NK-92 (cell line): ENCODE measurements around the gene VAT1.

ENCODE experiments used
- DNase-seq: peaks from one replicate; lab custom pipeline; 2025; ENCODE audit not compliant: unreplicated experiment; lab: John Stamatoyannopoulos, UW

VAT1 gene

DNA sequence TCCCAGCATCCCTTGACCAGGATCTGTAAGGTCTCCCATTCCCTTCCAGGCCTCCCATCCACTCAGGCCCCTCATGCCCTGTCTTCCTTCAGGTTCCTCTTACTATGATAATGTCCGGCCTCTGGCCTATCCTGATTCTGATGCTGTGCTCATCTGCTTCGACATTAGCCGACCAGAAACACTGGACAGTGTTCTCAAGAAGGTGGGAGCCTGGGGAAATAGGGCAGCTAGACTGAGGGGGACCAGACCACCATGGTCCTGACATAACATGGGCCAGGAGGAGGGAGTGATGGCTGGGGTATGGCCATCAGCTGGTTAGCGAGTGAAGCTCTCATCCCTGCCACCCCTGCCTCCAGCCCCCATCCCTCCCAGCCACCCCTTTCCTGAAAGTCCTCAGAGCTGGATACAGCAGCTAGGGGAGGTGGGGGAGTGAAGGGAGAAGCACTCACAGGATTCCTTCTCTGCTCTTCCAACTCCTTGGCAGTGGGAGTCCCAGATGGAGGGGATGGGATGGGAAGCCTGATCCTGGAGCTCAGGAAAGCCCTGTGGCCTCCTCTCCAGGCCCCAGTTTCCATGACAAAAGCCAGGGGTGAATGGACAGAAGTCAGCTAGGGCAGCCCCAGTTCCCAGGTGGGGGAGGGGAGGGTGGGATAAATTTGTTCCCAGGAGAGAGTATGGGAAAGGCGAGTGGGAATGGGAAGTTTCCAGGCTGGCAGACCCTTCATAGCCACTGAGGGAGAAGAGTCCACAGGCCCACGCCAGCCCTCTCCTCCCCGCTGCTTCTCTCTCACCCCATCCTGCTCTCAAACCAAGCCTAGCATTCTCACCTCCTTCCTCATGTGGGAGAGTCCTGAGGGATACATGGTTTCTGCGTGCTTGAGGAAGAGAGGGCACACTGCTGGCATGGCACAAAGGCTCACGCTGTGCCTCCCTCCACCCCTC lies 5.2 kb upstream of the VAT1 start:
- DNase-seq, result no peak

DNA sequence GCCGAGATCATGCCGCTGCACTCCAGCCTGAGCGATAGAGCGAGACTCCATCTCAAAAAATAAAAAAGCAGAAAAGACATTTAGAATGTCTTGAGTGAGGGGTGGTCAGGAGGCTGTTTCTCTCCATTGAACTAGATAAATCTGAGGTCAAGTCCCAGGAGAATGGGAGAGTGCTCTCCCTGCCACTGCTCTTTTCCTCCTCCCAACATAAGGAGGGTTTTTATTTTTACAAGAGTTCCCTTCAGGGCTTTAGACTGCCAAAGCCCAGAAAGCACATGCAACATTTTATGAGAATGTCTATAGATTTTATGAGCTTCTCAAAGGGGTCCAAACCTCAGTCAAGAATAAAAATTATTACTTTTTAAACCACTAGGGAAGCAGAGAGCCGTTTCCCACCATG lies 4.4 kb upstream of the VAT1 start:
- no peak for DNase-seq

DNA sequence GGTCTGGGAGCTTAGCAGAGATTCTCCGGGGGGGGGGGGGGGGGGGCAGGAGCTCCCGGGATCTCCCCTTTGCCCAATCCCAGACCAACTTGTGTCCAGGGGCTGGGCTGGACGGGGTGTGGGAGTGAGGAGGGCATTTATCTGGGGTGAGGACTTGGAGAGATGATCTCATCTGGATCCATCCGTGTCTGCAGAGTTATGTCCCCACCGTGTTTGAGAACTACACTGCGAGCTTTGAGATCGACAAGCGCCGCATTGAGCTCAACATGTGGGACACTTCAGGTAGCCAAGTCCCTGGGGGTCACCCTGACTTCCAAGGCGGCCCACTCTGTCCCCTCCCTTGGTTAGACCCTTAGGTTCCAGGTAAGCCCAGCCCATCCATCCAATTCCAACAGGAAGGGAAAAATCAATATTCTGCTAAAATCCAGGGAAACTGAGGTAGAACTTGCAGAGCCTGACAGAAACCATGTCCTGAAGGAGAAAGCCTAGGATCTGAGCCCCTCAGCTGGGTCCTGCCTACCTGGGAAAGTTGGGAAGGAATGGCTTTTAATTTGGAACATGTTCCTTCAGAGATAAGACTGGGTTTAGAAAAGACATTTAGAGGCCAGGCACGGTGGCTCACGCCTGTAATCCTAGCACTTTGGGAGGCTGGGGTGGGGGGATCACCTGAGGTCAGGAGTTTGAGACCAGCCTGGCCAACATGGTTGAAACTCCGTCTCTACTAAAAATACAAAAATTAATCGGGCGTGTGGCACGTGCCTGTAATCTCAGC lies 3.8 kb upstream of the VAT1 start:
- DNase-seq, result no peak

DNA sequence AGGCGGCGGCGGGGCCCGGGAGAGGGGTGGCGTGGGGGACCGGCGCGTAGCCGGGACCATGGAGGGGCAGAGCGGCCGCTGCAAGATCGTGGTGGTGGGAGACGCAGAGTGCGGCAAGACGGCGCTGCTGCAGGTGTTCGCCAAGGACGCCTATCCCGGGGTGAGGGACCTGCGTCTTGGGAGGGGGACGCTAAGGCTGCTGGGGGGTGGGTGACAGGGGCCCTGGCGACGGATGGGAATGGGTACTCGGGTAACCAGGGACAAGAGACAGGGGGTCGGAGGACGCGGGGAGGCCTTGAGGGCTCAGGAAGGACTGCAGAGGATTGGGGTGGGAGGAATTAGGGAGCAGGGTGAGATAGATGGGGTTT lies 3.1 kb upstream of the VAT1 start:
- DNase-seq, result no peak

DNA sequence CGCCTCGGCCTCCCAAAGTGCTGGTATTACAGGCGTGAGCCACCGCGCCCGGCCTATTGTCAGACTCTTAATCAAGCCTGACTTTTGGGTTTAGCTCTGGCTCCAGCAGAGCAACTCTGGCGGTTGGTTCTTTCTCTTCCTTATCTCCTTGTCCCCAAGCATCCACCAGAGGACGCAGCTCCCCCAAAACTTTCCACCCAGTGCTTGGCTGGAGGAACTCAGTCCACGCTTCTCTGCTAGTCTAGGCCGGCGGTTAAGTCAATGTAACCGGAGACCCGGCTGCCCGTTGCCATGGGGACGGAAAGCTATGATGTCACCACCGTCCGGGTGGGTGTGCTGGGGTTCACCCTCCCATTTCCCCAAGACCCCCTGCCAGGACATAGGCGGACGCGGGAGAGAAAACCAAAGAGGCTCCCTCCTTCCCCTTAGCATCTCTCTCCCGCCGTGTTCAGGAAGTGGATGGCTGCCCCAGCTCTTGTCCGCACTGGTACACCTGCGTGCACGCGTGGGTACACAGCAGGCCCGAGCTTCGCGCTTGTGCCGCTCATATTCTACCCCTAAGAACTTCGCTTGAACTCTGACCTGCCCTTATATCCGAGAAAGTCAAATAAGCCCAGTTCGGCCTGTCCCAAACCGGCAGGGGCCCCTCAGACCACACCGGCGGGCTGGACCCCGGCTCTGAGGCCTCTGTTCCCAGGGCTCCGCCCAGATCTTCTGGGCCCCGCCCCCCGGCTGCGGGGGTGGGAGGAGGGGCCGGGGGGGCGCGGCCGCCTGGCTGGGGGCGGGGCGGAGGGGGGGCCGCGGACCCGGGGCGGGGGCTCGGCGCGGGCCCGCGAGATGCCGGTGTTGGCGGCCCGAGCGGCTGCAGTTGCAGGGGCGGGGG lies 2.5 kb upstream of the VAT1 start, which contains the start of gene RND2:
TSS of gene RND2 (plus strand) at position 825 of the 883 bp plus-strand sequence. CDS start 117 bp downstream, outside the sequence.
- DNase-seq, result no peak

DNA sequence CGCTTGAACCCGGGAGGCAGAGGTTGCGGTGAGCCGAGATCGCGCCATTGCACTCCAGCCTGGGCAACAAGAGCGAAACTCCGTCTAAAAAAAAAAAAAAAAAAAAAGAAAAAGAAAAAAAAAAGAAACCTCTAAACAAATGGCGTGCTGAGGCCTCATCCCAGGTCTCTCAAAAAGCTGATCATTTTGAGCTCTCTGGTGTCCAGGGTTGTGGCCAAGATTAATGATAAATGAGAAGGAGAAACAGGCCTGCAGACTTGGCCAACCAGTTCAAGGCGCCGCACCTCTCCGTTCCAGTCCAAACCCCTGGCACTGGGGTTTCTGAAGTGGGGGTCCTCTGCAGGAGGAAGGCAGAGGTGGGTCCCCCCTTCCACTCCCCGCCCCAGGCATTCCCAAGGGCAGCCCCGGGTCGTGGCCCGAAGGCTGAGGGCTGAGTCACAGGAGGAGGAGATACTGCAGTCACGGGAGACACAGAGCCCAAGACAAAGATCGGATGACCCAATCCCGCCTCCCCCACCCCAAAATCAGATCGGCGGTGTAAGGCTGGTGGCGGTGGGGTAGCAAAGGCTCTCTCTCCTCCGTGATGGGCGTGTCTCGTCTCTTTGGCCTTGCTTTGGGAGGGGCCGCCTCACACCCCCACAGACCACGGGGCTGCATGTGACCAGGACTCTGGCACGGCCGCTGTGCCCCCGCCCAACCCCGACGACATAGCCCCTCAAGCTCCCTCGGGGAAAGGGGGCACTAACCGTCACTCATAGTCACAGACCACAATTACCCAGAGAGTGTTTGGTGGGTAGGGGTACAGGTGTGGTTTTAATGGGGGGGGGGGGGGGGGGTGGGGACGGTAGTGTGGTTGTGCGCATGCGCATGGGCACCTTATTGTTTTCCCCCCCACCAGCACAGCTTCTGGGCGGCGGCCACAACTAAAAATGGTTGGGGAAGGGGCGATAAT lies 1.1 kb downstream of the VAT1 start:
- no peak for DNase-seq

DNA sequence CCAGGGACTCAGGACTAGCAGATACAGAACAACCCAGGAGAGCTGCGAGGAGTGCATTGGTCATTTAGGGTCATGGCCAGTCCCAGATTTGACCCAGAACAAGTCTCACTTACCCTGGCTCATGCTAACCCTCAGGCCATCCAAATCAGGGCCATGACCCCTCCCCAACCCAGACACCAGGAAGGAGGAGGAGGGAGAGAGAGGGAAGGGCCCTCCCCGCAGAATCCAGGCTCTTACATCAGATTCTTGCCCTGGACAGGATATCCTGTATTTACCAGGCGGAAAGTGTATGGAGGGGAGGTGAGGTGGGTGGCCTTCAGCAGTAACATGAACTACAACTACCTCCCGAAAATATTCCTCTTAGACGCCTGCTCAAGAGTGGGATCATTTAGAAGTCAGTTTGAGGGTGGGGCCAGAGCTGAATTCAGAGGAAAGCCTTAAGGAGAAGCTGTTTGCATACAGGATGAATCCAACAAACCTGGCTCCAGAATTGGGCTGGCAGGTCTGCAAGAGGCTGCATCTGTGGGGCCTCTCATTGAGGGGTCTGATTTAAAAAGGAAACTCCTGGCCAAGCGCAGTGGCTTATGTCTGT lies 2.1 kb downstream of the VAT1 start:
- DNase-seq, result no peak

DNA sequence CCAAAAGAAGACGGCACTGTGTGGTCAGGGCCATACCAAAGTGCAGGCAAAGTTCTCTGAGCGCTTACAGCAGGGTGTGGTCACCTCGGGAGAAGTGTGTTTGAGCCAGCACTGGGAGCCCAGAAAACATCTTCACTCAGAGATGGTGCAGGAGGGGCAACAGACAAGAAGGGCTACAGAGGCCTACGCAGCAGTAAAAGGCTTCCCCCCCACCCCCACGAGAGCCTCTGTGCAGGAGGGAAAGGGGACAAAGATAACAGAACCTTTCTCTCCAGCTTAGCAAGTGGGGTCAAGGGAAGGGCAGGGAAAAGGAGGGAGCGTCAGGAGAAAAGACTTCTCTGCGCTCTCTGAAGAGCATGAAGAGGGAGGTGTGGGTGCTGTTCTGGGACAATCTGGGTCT lies 2.8 kb downstream of the VAT1 start:
- no peak for DNase-seq

DNA sequence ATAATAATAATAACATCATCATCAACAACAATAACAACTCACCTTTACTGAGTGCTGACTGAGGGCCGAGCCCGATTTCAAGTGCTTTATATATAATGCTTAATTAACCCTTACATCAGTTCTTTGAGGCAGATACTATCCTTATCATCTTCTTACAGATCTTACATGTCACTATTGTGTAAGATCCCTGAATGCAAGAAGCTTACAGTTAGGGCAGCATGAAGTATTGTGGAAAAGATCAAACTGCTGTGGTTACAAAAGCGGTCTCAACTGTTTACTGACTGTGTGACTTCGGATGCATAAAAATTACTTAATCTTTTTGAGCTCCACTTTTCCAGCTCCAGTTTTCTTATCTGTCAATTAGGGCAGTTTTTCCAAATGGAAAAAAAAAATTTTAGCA lies 3.3 kb downstream of the VAT1 start:
- DNase-seq, result no peak

DNA sequence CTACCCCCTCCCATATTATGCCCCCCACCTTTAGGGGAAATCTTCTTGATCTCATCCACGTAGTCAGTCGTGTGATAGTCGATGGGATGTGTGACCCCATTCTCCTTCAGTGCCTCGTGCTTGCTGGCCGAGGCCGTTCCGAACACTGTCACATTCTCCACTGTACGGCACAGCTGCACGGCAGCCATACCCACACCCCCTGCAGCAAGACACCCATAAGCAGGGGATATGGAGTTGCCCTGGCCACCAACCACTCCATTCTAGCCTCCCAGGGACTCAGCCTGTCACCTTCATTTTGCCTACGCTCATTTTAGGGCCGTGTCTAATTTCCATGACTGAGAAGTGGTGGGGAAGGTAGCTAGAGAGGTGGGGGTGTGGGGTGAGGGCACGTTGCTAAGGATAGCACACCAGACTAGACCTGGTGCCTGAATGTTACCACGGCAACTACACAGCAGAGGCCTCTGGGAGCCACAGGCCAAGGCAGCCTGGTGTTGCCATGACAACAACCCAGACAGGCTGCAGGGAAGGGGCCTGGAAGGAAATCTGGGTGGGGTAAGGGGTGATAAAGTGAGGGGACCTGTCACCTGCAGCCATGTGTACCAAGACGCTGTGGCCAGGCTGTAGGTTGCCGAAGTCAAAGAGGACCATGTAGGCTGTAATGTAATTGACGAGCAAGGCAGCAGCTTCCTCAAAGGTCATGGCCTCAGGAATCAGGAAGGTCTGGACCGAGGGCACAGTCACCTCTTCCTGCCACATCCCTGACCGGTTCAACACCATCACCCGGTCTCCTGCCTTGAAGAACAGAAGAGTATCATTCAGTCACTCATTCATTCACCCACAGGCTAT lies 4.0 kb downstream of the VAT1 start:
- no peak for DNase-seq

DNA sequence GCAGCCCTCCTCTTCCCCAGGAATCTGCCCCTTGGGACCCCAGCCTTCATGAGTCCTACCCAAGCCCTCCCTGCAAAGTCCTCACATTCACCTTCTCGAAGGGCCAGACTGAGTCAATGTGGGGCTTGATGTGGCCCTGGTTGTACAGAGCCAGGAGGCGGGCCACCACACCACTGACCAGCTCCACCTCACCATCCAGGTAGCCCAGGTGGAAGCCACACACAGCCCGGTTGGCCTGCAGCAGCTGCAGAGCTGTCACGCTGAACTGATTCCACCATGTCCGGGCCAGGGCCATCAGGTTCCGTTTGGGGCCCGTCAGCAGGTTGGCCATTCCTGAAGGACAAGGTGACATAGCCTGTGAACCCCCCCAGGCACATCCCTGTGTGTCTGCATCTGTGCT lies 6.0 kb downstream of the VAT1 start:
- no peak for DNase-seq

DNA sequence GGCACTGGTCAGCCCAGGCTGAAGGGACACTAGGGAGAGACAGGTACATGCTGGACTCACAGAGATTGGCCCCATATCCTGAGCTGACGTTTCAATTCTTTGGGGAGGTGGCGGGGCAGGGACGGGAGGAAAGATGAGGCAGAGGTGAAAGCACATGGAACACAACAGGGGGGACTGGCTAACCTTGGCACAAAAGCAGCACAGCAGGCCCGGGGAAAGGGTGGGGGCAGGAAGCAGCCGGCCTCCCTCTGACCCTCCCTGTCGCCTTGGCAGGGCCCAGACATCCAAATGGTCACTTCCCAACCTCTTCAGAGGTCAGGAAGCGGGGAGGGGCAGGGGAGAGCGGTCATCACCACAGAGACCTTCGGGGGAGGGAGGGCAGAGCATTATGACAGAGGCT lies 6.6 kb downstream of the VAT1 start:
- DNase-seq, result no peak

DNA sequence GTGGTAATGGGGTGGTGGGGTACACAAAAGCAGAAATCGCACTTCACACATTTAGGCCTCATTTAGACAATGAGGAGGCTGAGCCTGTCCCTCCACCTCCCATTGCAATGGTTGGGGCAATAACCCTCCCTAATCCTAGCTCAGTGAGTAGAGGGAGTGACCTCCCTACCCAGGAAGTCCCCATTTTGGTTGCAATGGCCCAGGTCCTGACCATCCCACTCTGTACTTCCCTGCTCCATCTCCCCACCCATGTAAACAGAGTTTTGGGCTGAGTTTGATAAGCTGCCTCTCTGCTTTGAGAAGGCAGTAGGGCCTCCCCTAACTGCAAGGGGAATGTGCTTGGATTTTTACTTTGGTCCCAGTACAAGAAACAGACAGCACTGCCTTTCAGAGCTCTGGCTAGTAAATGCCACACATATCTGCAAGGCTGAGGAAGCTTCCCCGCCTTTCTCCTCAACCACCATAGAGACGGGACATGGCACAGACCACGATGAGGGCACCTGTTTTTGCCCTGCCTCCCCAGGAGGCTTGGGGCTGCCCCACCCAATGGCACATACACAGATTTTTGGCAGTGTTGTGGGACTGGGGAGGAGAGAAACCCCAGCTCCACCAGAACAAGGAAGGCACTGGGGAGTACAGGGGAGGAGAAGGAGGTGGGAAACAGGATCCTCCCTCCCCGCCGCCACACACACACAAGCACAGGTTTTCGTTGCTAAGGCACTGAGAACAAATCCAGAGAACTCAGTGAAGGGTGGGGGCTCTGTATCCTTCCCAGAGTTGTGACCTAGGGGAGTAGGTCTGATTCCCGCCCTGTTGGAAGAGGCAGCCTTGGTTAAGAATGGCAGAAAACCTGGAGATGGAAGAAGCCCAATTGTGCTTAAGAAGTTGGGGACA lies 7.3 kb downstream of the VAT1 start:
- no peak for DNase-seq

DNA sequence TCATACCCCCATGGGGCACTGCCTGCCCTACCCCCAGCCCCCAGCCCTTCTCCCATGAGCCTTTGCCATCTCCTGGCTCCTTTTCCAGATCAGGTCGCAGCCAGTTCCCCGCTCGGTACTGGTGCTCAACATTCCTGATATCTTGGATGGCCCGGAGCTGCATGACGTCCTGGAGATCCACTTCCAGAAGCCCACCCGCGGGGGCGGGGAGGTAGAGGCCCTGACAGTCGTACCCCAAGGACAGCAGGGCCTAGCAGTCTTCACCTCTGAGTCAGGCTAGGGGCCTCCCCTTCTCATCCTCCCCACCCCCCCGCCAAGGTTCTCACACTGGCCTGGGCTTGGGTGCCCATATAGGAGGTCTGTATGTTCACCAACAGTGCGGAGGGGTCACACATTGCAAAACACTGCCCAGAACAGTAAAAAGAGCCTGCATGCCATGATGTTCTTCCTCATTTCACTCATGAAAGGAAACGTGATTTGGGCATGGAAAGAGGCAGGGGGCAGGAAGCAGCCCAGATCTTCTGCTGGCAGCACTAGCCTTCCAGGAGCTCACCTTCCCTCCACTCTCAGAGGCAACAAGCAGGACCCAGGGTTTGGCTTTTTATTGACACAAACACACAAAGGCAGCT lies 8.1 kb downstream of the VAT1 start:
- no peak for DNase-seq

DNA sequence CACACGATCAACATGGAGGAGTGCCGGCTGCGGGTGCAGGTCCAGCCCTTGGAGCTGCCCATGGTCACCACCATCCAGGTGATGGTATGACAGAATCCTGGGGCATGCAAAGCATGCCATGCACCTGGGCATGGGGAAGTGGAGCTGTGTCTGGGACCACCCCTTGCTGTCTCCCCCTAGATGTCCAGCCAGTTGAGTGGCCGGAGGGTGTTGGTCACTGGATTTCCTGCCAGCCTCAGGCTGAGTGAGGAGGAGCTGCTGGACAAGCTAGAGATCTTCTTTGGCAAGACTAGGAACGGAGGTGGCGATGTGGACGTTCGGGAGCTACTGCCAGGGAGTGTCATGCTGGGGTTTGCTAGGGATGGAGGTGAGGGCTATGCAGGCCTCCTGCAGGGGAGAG lies 8.9 kb downstream of the VAT1 start:
- no peak for DNase-seq

DNA sequence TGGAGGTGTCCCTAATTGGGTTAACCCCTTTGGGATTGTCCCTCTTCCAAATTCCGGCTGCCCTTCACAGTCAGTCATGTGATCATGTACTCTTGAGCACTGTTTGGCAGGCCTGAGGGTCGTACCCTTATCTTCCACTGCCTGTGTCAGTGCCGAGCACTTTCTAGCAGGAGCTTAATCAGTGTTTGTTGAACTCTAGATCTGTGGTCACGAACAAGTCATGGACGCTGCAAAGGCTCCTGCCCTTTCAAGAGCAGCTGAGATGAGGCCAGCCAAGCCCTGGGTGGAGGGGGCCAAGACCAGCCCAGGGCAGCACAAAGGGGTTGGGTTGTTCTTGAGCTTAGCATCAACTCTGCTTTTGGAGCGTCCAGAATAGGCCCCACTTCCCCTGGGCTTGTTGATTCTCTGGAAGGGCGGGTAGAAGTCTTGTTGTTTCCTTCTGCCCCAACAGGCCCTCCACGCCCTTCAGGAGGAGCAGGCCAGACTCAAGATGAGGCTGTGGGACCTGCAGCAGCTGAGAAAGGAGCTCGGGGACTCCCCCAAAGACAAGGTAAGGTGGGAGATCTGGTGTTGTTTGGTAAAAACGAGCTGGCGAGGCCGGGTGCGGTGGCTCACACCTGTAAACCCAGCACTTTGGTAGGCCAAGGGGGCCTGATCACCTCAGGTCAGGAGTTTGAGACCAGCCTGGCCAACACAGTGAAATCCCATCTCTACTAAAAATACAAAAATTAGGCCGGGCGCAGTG lies 10.3 kb downstream of the VAT1 start:
- no peak for DNase-seq
